GM12864 (cell line): ENCODE measurements around the gene LILRB5.

Source experiments
- DNase-seq: peaks from one replicate; pipeline ENCODE4 v3.0.0-alpha.2; 2011; ENCODE audit warnings: low read depth
- H3K4me3 ChIP-seq: 2 replicates; pipeline ENCODE4 v1.5.1; 2011; ENCODE audit warnings: mild to moderate bottlenecking, low read depth, low read length, control low read depth
- TF ChIP-seq, protein P1 (sequence below): IDR thresholded peaks from 2 replicates; pipeline ENCODE4 v1.5.1; 2011; ENCODE audit warnings: low read depth, mild to moderate bottlenecking, moderate library complexity, low read length, control low read depth, inconsistent platforms; ENCODE audit errors: missing control alignments

The LILRB5 gene

DNA sequence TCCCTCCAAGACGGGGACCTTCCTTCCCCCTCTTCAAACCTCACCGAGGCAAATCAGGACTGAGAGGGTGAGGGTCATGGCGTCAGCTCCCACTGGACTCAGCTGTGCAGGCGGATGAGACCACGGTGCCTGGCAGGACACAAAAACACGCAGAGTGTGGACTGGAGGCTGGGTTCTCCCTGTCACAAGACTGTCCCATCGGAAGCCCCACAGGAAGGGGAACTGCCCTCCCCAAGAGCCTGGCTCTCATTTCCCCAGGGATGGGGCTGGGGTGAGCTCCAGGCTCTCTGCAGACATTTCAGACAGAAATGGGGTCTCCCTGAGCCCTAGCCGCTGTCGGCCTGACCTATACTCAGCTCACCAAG is at the start of gene LILRB5:
LILRB5 (minus strand) TSS at position 158 of the 365 bp plus-strand sequence; CDS start at position 78, 80 bp downstream.
- no peak for DNase-seq
- TF ChIP-seq, protein P1, sequence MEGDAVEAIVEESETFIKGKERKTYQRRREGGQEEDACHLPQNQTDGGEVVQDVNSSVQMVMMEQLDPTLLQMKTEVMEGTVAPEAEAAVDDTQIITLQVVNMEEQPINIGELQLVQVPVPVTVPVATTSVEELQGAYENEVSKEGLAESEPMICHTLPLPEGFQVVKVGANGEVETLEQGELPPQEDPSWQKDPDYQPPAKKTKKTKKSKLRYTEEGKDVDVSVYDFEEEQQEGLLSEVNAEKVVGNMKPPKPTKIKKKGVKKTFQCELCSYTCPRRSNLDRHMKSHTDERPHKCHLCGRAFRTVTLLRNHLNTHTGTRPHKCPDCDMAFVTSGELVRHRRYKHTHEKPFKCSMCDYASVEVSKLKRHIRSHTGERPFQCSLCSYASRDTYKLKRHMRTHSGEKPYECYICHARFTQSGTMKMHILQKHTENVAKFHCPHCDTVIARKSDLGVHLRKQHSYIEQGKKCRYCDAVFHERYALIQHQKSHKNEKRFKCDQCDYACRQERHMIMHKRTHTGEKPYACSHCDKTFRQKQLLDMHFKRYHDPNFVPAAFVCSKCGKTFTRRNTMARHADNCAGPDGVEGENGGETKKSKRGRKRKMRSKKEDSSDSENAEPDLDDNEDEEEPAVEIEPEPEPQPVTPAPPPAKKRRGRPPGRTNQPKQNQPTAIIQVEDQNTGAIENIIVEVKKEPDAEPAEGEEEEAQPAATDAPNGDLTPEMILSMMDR = no peak
- no peak within 1 kb of the TSS for H3K4me3 ChIP-seq

DNA sequence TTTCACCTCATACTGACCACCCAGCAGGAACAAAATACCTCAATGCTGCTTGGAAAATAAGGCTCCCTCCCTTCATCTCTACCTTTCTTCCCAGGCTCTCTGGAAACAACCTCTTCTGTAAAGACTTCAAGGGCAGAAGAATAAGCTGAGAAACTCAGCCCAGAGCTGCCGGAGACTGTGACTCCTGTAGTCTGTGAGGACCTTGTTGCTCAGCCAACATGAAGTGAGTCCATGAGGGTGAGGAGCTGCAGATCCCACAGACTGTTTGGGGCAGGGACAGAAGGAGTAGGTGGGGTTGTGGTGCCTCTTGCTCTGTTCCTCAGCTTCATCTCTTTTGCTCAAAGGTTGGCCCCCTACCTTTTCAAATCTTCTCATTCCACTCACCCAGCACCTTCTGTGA is 48.1 kb upstream of the LILRB5 start:
- DNase-seq = no peak
- TF ChIP-seq, protein P1 = no peak
- no peak overlapping the region for H3K4me3 ChIP-seq

DNA sequence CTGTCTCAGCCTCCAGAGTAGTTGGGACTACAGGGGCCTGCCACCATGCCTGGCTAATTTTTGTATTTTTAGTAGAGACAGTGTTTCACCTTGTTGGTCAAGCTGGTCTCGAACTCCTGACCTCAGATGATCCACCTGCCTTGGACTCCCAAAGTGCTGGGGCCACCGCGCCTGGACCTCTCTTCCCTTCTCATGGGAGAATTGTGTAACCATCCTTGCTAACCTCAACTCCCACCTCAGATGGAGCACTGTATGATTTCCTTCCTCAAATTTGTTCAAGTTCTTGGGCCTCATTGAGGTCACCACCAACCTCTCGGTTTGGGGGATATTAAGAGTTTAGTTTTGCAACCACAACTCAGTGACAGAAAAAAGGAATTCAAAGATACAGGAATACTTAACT is 45.2 kb upstream of the LILRB5 start:
- TF ChIP-seq, protein P1 = no peak
- H3K4me3 ChIP-seq = no peak overlapping the region
- no peak for DNase-seq

- no peak overlapping the region for H3K4me3 ChIP-seq
- TF ChIP-seq, protein P1 = no peak
- no peak for DNase-seq
Observed at GRCh38 chr19:54299515-54299914, 42.4 kb upstream of the LILRB5 start.

GRCh38 chr19:54299126-54299498 is 42.0 kb upstream of the LILRB5 start:
- no peak for DNase-seq
- H3K4me3 ChIP-seq = no peak overlapping the region
- TF ChIP-seq, protein P1 = no peak

DNA sequence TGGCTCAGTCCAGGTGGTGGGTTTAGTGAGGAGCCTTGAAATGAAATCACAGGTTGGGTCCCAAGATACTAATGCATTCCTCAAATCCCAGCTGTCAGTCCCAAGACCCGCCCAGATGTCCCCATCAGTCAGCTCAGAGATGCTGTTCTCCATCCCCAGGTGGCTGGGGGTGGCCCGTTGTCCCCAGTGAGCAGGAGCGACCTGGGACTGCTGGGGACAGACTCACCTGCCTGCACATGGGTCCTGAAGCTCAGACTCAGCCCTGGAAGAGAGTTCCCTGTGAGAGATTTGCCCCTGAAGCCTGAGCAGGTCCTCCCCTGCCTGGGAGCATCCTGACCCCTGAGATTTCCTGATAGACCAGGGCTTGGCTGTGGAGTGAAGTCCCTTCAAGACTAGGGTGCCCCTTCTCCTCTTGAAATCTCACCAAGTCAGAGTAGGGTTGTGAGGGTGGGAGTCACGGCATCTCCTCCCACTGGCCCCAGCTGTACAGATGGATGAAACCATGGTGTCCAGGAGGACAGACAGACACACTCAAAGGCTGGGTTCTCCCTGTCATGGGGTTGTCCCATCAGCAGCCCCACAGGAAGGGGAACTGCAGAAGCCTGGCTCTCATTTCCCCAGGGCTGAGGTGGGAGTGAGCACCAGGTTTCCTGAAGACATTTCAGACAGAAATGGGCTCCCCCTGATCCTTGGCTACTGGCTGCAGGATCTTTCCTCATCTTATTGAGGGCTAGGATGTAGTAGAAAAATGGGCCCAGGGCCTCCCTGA is 41.5 kb upstream of the LILRB5 start:
- no peak overlapping the region for H3K4me3 ChIP-seq
- DNase-seq = no peak
- TF ChIP-seq, protein P1 = no peak

- no peak overlapping the region for H3K4me3 ChIP-seq
- TF ChIP-seq, protein P1 = no peak
- no peak for DNase-seq
Observed at GRCh38 chr19:54297759-54298305, 40.8 kb upstream of the LILRB5 start.
